IPS DF 6.9 (cell line): ENCODE data around the gene WASF2.

Experiments used
- DNase-seq: peaks from one replicate; pipeline ENCODE4 v3.0.0-alpha.2; 2013; ENCODE audit warnings: low read depth, low spot score
- H3K27ac ChIP-seq: one replicate; pipeline ENCODE4 v1.5.1; 2013; ENCODE audit warnings: low read length, control low read depth
- H3K27me3 ChIP-seq: 2 replicates; pipeline ENCODE4 v1.6.1; 2013; ENCODE audit warnings: mild to moderate bottlenecking, low read length; ENCODE audit not compliant: control insufficient read depth, insufficient read depth
- H3K36me3 ChIP-seq: 2 replicates; pipeline ENCODE4 v1.6.1; 2013; ENCODE audit warnings: low read length; ENCODE audit not compliant: control insufficient read depth, insufficient read depth
- H3K4me1 ChIP-seq: 2 replicates; pipeline ENCODE4 v1.6.1; 2013; ENCODE audit warnings: low read length; ENCODE audit not compliant: control insufficient read depth, insufficient read depth
- H3K4me3 ChIP-seq: 2 replicates; pipeline ENCODE4 v1.5.1; 2013; ENCODE audit warnings: mild to moderate bottlenecking, low read length
- H3K9me3 ChIP-seq: 2 replicates; pipeline ENCODE4 v1.6.1; 2013; ENCODE audit warnings: low read length, inconsistent platforms; ENCODE audit not compliant: control insufficient read depth, insufficient read depth
- WGBS: extraction: QIAGEN DNeasy Blood & Tissue Kit; methylation state at CpG from one replicate; pipeline ENCODE4 v1.1.7; 2013; ENCODE audit warnings: mixed read lengths, missing lambda C conversion rate; ENCODE audit not compliant: insufficient read length, insufficient coverage; 5-methylcytosine and 5-hydroxymethylcytosine counted together

Gene WASF2

GRCh38 chr1:27520651-27521050 lies 30.7 kb upstream of the WASF2 start:
- DNase-seq, result no peak
- H3K27me3 ChIP-seq, result no peaks in the 10 kb centered on the region
- no peak overlapping the region for H3K27ac ChIP-seq
- H3K36me3 ChIP-seq, result no peaks in the 10 kb centered on the region; the same call in 1 of the 2 replicates
- peaks cover 20% of the 10 kb centered on the region for H3K4me1 ChIP-seq
- no peaks in the 10 kb centered on the region for H3K9me3 ChIP-seq
- no CpG with 5 or more reads among the region's 4 CpGs for WGBS
- no peak overlapping the region for H3K4me3 ChIP-seq

DNA sequence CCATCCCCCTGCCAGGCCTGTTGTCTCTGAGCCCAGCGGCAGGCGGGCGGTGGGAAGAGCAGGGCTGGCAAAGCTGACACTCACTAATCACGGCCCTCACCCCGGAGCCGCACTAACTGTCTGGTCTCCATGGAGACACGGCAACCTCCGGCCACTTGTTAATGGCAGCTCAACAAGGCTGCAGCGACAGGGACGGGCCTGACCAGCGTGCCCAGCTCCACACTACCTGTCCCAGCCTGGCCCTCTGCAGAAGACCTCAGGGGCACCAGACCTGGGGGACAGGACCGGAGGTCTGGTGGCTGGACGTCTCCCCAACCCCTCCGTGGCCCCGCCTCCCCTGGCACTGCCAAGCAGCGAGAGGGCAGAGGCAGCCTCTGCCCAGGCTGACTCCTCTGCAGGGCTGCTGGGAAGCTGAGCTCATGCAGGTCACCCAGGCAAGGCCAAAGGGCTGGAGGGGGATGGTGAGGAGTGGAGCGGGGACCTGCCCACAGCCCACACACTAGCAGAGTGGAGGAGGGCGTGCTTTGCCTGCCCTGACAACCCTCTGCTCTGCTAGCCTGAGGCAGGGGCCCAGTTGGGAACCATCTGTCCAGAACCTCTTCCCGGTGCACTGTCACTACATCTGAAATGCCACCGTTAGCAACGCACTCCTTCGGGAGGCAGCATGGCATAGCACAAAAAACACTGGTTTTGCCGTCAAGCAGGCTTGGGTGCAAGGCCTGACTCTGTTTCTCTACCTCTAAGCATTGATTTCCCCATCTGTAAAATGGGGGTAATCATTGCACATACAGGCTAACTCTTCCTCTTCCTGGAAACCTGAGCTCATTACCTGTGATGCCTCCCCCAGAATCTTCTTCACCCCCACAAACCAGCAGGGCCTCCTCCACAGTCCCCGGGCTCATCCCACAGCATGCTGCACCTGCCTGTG lies 29.6 kb upstream of the WASF2 start:
- Histone ChIP-seq H3K4me3 (no peak overlapping the region), H3K36me3 (no peaks in the 10 kb centered on the region; the same call in 1 of the 2 replicates), H3K27me3 (no peaks in the 10 kb centered on the region), H3K27ac (no peak overlapping the region), H3K9me3 (no peaks in the 10 kb centered on the region), H3K4me1 (peaks cover 16% of the 10 kb centered on the region)
- WGBS, result no CpG with 5 or more reads among the region's 24 CpGs
- DNase-seq, result no peak

DNA sequence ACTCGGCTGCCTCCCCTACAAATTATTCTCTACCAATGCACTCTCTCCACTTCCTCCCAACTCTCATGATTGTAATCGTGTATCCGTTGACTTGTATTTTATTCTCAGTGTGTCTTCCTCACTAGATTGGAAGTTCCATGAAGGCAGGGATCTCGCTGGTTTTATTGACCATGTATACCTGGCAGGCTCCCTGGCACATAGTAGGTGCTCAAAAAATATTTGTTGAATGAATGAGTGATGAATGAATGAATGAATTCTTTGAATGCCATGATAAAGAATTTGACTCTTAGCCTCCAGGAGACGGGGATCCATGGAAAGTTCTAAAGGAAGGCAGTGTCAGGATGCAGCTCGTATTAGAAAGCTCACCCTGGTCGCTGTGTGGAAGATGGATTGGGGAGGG lies 28.8 kb upstream of the WASF2 start:
- WGBS, result no CpG with 5 or more reads among the region's 7 CpGs
- no peak overlapping the region for H3K27ac ChIP-seq
- H3K36me3 ChIP-seq, result no peaks in the 10 kb centered on the region; the same call in 1 of the 2 replicates
- H3K9me3 ChIP-seq, result no peaks in the 10 kb centered on the region
- no peaks in the 10 kb centered on the region for H3K27me3 ChIP-seq
- H3K4me1 ChIP-seq, result peaks cover 14% of the 10 kb centered on the region
- H3K4me3 ChIP-seq, result no peak overlapping the region
- no peak for DNase-seq

GRCh38 chr1:27517907-27518718 lies 28.1 kb upstream of the WASF2 start:
- Histone ChIP-seq H3K27ac (no peak overlapping the region), H3K4me3 (no peak overlapping the region), H3K9me3 (no peaks in the 10 kb centered on the region), H3K4me1 (peaks cover 16% of the 10 kb centered on the region), H3K27me3 (no peaks in the 10 kb centered on the region), H3K36me3 (no peaks in the 10 kb centered on the region; the same call in 1 of the 2 replicates)
- DNase-seq, result no peak
- no CpG with 5 or more reads among the region's 21 CpGs for WGBS

DNA sequence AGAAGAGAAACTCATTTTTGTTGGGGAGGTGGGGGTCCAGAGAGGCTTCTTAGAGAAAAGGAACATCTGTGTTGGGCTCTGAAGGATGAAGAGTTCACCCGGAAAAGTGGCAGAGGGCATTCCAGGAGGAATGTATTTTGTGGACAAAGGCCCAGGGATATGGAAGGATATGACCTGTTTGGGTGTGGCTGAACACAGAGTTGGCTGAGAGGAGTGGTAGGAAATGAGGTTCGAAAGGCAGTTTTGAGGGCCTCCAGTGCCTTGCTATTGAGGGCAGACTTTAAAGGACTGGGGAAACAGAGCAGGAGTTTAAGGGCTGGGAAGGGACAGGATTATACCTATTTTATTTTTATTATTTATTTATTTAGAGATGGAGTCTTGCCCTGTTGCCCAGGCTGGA lies 27.3 kb upstream of the WASF2 start:
- DNase-seq, result no peak
- no peak overlapping the region for H3K27ac ChIP-seq
- H3K27me3 ChIP-seq, result no peaks in the 10 kb centered on the region
- no peak overlapping the region for H3K4me3 ChIP-seq
- H3K36me3 ChIP-seq, result no peaks in the 10 kb centered on the region; the same call in 1 of the 2 replicates
- peaks cover 11% of the 10 kb centered on the region for H3K4me1 ChIP-seq
- WGBS, result no CpG with 5 or more reads among the region's 2 CpGs
- no peaks in the 10 kb centered on the region for H3K9me3 ChIP-seq

GRCh38 chr1:27515626-27516025 lies 25.7 kb upstream of the WASF2 start:
- WGBS, result no CpG with 5 or more reads among the region's 3 CpGs
- H3K27me3 ChIP-seq, result no peaks in the 10 kb centered on the region
- DNase-seq, result no peak
- H3K9me3 ChIP-seq, result no peaks in the 10 kb centered on the region
- H3K27ac ChIP-seq, result no peak overlapping the region
- H3K36me3 ChIP-seq, result no peaks in the 10 kb centered on the region; the same call in 1 of the 2 replicates
- no peak overlapping the region for H3K4me3 ChIP-seq
- H3K4me1 ChIP-seq, result peaks cover 10% of the 10 kb centered on the region

DNA sequence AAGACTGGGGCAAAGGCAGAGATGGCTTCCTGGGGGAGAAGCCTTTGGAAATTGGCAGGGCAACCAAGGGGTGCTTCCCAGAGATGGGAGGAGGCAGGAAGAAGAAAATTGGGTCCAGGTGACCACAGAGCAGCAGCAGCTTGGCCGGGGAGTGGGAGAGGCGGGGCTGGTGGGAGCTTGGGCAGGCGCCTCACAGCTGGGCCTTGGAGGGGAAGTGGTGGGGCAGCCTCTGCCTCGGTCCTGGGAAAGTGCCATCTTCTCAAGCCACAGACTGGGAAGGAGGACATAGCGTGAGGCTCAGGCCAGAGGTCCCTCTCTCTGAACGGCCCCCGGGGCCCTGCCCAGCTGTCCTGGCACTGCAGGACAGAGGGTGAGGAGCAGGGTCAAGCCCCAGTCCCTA lies 24.0 kb upstream of the WASF2 start:
- H3K9me3 ChIP-seq, result no peaks in the 10 kb centered on the region
- peaks cover 4% of the 10 kb centered on the region for H3K4me1 ChIP-seq
- no peaks in the 10 kb centered on the region for H3K36me3 ChIP-seq
- no CpG with 5 or more reads among the region's 7 CpGs for WGBS
- DNase-seq, result no peak
- no peak overlapping the region for H3K27ac ChIP-seq
- H3K4me3 ChIP-seq, result no peak overlapping the region
- no peaks in the 10 kb centered on the region for H3K27me3 ChIP-seq

DNA sequence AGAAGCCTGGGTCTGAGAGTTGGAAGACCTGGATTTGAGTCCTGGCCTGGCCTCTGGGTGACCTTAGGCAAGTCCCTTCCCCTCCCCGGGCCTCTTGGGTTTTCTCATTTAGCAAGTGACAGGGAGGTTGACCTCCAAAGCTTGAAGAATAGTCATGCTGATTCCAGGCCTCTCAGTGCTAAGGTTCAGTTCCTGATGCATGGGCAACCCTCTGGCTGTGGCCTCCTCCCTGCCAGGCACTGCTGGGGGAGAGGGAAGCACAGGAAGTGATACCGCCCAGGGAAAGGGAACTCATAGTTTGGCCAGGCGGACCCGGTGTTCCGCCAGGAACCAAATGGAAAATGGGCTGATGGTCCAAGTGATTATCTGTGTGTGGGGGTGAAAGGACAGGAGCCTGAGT lies 23.6 kb upstream of the WASF2 start:
- H3K27ac ChIP-seq, result no peak overlapping the region
- H3K9me3 ChIP-seq, result no peaks in the 10 kb centered on the region
- no peak for DNase-seq
- peaks cover 4% of the 10 kb centered on the region for H3K4me1 ChIP-seq
- whole genome bisulfite sequencing, result no CpG with 5 or more reads among the region's 5 CpGs
- no peaks in the 10 kb centered on the region for H3K36me3 ChIP-seq
- H3K27me3 ChIP-seq, result no peaks in the 10 kb centered on the region
- no peak overlapping the region for H3K4me3 ChIP-seq

DNA sequence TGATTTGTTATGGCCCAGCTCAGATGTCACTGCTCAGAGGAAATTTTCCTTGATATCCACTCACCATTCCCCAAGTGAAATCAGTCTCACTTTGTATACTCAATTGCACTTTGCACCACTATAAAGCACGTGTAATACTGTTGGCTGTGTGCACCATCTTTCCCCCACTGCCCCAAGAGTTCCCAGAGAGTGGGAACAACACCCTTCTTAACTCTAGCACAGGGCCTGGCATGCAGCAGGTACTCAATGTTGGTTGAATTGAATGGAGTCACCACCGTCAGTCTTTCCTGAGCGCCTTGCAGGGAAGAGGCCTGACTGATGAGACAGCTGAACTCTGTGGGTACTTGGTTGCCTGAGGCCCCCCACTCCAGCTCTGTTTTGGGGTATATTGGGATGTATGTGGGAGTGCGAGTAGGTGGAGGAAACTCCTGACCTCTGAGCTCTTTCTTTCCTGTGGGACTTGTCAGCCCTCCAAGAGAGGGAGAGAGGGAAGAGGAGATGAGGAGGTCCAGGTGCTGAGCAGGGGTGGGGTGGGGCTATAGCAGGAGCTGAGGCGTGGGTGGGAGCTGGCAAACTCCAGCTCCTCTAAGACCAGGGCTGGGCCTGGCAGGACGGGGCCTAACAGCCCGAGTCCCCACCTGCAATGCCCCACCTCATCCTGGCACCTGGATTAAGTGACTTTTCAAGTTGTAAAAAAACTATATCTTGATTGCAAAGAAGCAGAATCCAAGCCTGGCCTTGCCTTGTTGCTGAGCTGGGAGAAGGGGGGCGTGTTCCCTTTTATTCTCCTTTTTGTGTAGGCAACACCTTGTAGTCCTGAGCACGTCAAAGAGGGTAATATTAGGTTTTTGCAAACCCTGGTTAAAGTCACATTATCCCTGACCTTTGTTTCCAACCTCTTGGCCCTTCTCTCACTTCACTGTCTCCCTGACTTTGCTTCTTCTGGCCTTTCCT lies 19.4 kb upstream of the WASF2 start:
- DNase-seq, result no peak
- no CpG with 5 or more reads among the region's 9 CpGs for WGBS
- Histone ChIP-seq H3K36me3 (no peaks in the 10 kb centered on the region), H3K4me1 (peaks cover 5% of the 10 kb centered on the region; the same call in 1 of the 2 replicates), H3K27me3 (no peaks in the 10 kb centered on the region), H3K4me3 (no peak overlapping the region), H3K9me3 (no peaks in the 10 kb centered on the region), H3K27ac (no peak overlapping the region)
